Glutamatergic neuron (in vitro differentiated cells): ENCODE measurements around the gene MIGA1. TPM values are rescaled to one million over a fixed set of nuclear protein-coding genes. Genes with fewer than 3 reads are reported as not detected.

ENCODE experiments used
- DNase-seq: peaks from one replicate; pipeline ENCODE4 v3.0.0; 2022
- H3K27ac Mint-ChIP-seq: one replicate; pipeline ENCODE4 v1.8.0; 2020; ENCODE audit warnings: mild to moderate bottlenecking, mixed read lengths, inconsistent platforms; ENCODE audit not compliant: unreplicated experiment
- H3K27me3 Mint-ChIP-seq: one replicate; pipeline ENCODE4 v1.8.0; 2020; ENCODE audit warnings: mild to moderate bottlenecking, moderate library complexity, mixed read lengths, inconsistent platforms; ENCODE audit not compliant: unreplicated experiment
- H3K36me3 Mint-ChIP-seq: one replicate; pipeline ENCODE4 v1.8.0; 2020; ENCODE audit warnings: mild to moderate bottlenecking, mixed read lengths, inconsistent platforms; ENCODE audit not compliant: unreplicated experiment
- H3K4me1 Mint-ChIP-seq: one replicate; pipeline ENCODE4 v1.8.0; 2020; ENCODE audit warnings: mild to moderate bottlenecking, low read depth, mixed read lengths, inconsistent platforms; ENCODE audit not compliant: unreplicated experiment
- H3K4me3 Mint-ChIP-seq: one replicate; pipeline ENCODE4 v1.8.0; 2020; ENCODE audit warnings: mild to moderate bottlenecking, mixed read lengths, inconsistent platforms; ENCODE audit not compliant: unreplicated experiment
- H3K9me3 Mint-ChIP-seq: one replicate; pipeline ENCODE4 v1.8.0; 2020; ENCODE audit warnings: mild to moderate bottlenecking, moderate library complexity, mixed read lengths, inconsistent platforms; ENCODE audit not compliant: unreplicated experiment
- total RNA-seq: library from RNA; stranded (reverse); fragmentation: NEBNext Ultra II Directional; extraction: Animal tissue kit (Norgen Biotek cat#: 25700); gene quantifications from one replicate; pipeline ENCODE4 v1.2.1, GENCODE V29; 2021; ENCODE audit not compliant: unreplicated experiment
- TF ChIP-seq, protein P1 (sequence below): fragments of 200-600 bp; sonication (generic); IDR thresholded peaks from one replicate; pipeline ENCODE4 v1.5.0; 2021; ENCODE audit not compliant: partially characterized antibody, unreplicated experiment

Gene MIGA1
- total RNA-seq, 1 donor from 2014 or later: 10.2 TPM

DNA sequence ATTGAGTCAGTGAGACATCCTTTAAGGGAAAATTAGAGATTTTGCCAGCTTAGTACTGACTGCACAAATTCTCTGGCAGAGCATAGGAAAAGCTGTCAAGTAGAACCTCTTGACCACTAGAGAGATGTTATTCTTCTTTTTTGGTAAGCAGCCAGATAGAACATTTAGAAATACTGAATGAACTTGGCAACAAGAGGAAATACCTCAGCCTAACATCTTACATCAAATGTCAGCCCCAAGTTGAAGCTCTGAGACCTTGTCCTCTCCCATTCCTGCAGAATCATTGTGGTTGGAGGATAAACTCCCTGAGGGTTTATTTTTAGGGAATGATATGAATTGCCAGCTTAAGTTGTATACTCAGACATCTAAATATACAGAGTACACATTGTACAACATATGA is 53.5 kb downstream of the MIGA1 start:
- DNase-seq: no peak
- Mint-ChIP-seq H3K9me3 (no peaks in the 10 kb centered on the region), H3K4me1 (peaks cover 5% of the 10 kb centered on the region), H3K4me3 (no peak overlapping the region), H3K27ac (no peak overlapping the region), H3K27me3 (no peaks in the 10 kb centered on the region), H3K36me3 (no peaks in the 10 kb centered on the region)
- TF ChIP-seq, protein P1, sequence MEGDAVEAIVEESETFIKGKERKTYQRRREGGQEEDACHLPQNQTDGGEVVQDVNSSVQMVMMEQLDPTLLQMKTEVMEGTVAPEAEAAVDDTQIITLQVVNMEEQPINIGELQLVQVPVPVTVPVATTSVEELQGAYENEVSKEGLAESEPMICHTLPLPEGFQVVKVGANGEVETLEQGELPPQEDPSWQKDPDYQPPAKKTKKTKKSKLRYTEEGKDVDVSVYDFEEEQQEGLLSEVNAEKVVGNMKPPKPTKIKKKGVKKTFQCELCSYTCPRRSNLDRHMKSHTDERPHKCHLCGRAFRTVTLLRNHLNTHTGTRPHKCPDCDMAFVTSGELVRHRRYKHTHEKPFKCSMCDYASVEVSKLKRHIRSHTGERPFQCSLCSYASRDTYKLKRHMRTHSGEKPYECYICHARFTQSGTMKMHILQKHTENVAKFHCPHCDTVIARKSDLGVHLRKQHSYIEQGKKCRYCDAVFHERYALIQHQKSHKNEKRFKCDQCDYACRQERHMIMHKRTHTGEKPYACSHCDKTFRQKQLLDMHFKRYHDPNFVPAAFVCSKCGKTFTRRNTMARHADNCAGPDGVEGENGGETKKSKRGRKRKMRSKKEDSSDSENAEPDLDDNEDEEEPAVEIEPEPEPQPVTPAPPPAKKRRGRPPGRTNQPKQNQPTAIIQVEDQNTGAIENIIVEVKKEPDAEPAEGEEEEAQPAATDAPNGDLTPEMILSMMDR: no peak

DNA sequence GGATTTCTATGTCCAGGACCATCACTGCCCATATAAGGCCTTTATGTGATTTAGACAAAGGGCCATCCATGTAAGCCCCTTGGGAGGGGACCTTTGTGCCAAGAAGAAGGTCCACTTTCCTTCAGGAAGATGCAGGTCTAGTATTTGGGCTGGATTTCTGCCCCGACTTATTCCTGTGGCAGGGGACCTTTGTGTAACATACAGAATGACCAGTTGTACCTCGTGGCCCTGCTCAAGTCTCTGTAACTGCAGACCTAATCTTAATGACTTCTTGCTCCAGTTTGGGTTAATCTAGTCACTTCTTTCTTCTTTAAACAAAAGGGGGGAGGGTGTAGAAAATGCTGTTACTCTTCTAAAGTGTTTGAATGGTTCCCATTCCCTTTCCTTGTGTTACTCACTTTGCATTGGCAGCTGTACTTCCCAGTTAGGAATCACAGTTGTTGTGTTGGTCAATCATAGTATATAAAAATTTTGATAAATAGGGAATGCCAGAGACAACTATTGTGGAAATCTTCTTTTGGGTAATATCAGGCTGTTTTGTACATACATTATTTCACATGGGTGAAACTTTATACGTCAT is 54.2 kb downstream of the MIGA1 start:
- H3K4me1 Mint-ChIP-seq: peaks cover 5% of the 10 kb centered on the region
- H3K4me3 Mint-ChIP-seq: no peak overlapping the region
- H3K27ac Mint-ChIP-seq: no peak overlapping the region
- H3K27me3 Mint-ChIP-seq: no peaks in the 10 kb centered on the region
- no peak for DNase-seq
- H3K36me3 Mint-ChIP-seq: no peaks in the 10 kb centered on the region
- H3K9me3 Mint-ChIP-seq: no peaks in the 10 kb centered on the region
- TF ChIP-seq, protein P1: no peak

DNA sequence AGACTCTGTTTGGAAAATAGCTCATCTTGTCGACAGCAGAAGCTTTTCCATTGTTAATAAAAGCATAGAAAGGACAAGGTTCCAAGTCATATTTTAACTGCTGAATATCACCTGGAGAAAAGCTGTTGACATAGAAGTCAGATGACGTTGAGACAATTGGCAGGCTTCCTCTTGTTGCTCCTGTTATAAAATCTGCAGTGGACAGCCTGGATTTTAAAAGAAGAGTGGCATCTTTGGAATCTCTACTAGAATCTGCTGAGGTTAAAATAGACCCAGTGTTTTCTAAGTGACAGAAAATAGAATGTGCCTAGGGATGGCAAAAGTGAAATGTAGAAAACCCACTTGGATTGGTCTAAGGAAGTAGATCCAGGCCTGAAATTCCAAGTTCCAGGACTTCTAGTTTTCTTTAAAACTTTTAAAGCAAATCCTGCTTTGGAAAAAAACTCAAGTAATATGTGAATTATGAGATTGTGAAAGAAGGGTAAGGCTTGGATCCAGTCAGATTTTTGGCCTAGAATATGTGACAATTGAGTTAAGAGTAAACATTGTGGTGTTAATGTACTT is 55.4 kb downstream of the MIGA1 start:
- Mint-ChIP-seq H3K4me3 (no peak overlapping the region), H3K36me3 (no peaks in the 10 kb centered on the region), H3K9me3 (no peaks in the 10 kb centered on the region), H3K4me1 (peaks cover 5% of the 10 kb centered on the region), H3K27ac (no peak overlapping the region), H3K27me3 (no peaks in the 10 kb centered on the region)
- TF ChIP-seq, protein P1: no peak
- DNase-seq: no peak

DNA sequence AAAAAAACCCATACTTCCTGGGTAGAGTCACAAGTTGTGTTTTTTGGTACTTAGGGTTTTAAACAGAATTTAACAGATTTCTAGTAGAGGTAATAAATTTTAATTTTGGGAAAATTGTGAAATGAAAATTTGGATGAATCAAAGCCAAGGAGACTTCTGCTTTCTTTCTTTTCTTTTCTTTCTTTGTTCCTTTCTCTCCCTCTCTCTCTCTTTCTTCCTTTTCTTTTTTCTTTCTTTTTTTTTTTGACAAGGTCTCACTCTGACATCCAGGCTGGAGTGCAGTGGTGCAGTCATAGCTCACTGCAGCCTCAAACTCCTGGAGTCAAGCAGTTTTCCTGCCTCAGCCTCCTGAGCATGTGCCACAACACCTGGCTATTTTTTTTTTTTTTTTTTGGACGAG is 62.1 kb downstream of the MIGA1 start:
- H3K4me3 Mint-ChIP-seq: no peak overlapping the region
- no peaks in the 10 kb centered on the region for H3K4me1 Mint-ChIP-seq
- no peak for DNase-seq
- H3K27ac Mint-ChIP-seq: no peak overlapping the region
- no peaks in the 10 kb centered on the region for H3K27me3 Mint-ChIP-seq
- H3K36me3 Mint-ChIP-seq: no peaks in the 10 kb centered on the region
- H3K9me3 Mint-ChIP-seq: no peaks in the 10 kb centered on the region
- TF ChIP-seq, protein P1: no peak

DNA sequence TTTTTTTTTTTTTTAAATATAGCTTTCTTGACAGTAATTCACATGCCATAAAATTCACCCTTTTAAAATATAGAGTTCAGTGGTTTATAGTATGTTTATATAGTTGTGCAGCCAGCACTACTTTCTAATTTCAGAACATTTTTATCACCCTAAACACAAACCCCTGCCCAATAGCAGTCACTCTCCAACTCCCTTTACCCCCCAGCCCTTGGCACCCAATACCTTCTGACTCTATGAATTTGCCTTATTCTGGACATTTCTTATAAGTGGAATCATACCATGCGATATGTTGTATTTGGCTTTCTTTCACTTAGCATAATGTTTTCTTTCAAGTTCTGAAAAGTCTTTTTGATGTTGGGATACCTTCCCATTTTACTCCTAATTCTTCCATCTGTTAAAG is 66.5 kb downstream of the MIGA1 start:
- no peak for DNase-seq
- Mint-ChIP-seq H3K4me3 (no peak overlapping the region), H3K9me3 (no peaks in the 10 kb centered on the region), H3K27me3 (no peaks in the 10 kb centered on the region), H3K36me3 (no peaks in the 10 kb centered on the region), H3K4me1 (no peaks in the 10 kb centered on the region), H3K27ac (no peak overlapping the region)
- TF ChIP-seq, protein P1: no peak
